GM20000 (cell line): ENCODE data around the gene ENPP1.

Experiments used
- DNase-seq: peaks from one replicate; pipeline ENCODE4 v3.0.0; 2012; ENCODE audit warnings: low spot score
- TF ChIP-seq, protein P1 (sequence below): IDR thresholded peaks from 2 replicates; pipeline ENCODE4 v1.5.1; 2012; ENCODE audit warnings: mild to moderate bottlenecking, control low read depth; ENCODE audit errors: extremely low read depth, missing control alignments

ENPP1 gene

DNA sequence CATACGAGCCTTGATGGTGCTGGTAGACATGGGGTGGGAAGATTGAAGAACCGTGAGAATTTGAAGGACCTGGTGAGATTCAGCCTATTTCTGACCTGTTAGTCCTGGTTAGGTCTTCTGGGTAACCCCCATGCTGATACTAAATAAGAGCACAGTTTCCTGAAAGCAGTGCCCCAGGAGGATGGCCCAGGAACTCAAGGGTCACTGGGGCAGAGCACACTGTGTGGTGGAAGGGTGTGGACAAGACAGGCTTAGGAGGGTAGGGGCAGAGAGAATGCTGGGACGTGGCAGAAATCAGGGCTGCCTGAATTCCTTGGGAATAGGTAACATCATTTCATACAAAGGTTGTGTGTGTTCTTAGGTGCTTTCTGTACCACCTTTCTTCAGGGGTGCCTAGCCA is 31.9 kb upstream of the ENPP1 start:
- no peak for DNase-seq
- TF ChIP-seq, protein P1, sequence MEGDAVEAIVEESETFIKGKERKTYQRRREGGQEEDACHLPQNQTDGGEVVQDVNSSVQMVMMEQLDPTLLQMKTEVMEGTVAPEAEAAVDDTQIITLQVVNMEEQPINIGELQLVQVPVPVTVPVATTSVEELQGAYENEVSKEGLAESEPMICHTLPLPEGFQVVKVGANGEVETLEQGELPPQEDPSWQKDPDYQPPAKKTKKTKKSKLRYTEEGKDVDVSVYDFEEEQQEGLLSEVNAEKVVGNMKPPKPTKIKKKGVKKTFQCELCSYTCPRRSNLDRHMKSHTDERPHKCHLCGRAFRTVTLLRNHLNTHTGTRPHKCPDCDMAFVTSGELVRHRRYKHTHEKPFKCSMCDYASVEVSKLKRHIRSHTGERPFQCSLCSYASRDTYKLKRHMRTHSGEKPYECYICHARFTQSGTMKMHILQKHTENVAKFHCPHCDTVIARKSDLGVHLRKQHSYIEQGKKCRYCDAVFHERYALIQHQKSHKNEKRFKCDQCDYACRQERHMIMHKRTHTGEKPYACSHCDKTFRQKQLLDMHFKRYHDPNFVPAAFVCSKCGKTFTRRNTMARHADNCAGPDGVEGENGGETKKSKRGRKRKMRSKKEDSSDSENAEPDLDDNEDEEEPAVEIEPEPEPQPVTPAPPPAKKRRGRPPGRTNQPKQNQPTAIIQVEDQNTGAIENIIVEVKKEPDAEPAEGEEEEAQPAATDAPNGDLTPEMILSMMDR: no peak

DNA sequence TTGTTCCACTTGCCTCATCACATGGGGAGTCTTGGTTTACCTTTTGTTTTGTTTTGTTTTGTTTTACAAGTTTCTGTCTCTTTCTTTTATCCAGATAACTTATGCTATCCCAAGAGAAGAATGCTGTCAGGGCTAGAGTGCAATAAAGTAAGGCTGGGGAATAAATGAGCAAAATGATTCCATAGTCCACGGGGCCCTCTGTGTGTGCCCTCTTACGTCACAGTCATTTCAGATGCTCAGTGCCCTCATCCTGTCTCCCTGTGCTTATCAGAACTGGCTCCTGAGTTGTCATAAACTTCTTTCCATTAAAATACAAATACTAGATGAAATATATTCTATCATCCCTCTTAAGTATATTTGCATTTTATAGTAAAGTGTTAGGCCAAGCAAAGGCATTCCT is 30.8 kb upstream of the ENPP1 start:
- DNase-seq: no peak
- TF ChIP-seq, protein P1: no peak

DNA sequence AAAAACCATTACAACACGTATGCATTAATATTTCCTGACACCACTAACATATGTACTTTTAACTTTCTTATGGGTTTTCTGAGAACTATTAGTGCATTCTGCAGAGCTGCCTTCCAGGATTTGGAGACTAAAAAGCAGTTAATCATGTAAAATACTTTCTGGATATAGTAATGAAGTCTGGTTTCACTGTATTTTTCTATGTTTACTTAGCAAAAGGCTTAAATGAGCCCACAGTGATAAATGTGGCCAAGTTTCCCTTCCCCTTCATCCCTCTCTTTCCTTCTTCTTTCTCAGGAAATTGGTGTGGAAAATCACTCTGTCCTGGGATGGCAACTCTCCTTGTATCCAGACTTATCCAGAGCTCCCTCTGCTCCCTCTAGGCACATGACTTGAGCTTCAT is 29.7 kb upstream of the ENPP1 start:
- TF ChIP-seq, protein P1: no peak

DNA sequence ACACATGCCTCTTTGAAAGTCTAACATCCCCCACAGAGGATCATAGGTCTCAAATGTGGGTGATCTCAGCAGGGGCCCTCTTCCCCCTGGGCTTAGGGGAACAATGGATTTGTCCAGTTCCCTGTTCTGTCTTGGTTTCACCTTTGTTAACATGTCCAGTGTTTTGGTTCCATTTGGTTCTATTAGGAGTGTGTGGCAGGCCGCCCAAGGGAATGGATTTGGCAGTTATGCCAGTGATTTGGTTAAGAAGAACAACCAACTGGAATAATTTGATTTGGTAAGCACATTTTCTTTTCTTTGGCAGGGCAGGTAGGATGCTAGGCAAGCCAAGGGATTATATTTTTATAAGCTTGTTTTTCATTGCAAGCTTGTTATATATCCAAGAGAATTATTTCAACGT is 28.5 kb upstream of the ENPP1 start:
- DNase-seq: no peak
- TF ChIP-seq, protein P1: no peak

More for the DNA sequence above, 29.7 kb upstream of the ENPP1 start:
- no peak for DNase-seq

DNA sequence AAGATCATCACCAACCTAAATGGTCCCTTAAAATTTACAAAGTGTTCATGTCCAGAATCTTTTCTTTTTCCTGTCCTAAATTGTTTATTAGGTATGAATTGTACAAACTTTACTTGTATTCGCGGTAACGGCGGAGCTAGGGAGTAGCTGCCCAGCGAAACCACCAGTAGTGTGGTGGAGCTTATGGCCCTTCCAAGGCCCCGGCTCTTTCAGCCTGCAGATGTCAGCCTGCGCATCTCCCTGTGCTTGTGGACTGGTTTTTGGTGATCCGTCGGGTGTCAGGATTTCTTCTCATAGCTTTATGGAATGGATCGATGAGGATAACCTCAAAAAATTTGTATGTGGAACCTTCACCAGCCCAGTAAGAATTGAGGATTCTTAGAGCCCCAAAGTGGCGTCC is 27.2 kb upstream of the ENPP1 start:
- no peak for DNase-seq
- TF ChIP-seq, protein P1: no peak

DNA sequence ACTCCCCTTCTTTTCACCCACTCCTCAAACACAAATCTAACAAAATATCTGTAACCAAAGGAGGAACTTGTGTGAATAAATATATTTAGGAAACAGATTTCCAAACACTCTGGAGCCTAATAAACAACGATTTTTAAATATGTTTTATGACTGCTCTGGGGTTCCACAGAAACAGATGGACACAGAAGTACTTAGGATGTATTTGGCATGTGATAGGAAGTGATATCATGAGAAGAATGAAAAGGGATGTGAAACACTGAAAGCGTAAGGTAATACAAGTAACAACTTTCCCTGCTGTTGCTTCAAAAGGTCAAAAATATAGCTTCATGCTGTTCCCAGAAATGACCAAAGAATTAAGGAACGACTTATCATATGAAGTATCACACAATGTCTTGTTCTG is 26.1 kb upstream of the ENPP1 start:
- no peak for DNase-seq
- TF ChIP-seq, protein P1: no peak

DNA sequence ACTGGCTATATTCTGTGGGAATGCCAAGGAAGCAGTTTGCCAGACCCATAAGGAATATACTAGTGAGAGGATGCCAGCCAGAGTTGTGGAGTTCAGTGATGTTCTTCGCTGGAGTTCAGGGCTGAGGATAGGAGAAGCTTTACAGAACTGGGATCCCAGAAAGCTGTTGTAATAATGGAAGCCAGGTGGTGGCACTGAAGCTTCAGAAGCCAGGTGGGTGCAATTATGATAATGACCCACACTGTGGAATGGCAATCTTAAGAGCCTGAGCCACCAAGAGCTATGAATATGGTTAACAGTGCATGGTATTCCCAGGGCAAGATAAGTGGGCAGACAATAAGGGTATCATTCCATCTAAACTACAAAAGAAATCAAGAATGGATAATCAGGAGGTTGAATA is 25.1 kb upstream of the ENPP1 start:
- TF ChIP-seq, protein P1: no peak
- no peak for DNase-seq
